Hepatocyte (in vitro differentiated cells): ENCODE results near the gene PPP1R14D.

Source experiments
- EZH2 ChIP-seq: fragments of 200-600 bp; sonication (generic); IDR thresholded peaks from 2 replicates; pipeline ENCODE4 v1.6.1; 2016; ENCODE audit warnings: antibody characterized with exemption, mild to moderate bottlenecking, borderline replicate concordance
- TF ChIP-seq, protein P1 (sequence below): fragments of 200-600 bp; sonication (generic); IDR thresholded peaks from 2 replicates; pipeline ENCODE4 v1.5.1; 2016; ENCODE audit warnings: antibody characterized with exemption, mild to moderate bottlenecking; ENCODE audit not compliant: poor library complexity

DNA sequence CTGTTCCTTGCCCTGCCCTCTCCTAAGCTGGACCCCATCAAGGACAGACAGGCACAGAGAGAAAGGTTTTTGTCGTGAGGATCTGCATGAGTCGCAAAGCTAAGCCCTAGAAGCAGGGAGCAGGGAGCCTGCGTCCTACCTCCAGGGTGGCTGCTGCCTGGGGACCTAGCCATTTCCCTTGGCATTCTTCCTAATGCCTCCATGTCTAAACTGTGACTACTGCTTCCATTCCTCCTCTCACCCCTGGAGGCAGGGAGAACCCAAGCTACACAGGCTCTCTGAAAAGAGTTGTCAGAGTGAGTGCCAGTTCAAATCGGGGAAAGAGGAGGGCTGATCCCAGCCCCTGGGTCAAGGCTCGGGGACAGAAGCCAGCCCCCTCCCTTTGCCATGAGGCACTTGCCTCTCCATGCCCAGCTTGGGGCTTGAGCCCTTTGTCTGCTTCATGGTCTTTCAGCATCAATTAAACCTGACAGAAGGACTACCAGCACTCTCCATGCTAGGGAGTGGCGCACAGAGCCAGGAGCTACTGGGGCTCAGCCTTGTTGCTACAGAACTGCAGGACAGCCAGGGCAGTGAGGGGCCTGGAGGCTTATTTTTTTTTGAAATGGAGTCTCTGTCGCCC is 62.2 kb downstream of the PPP1R14D start:
- TF ChIP-seq, protein P1, sequence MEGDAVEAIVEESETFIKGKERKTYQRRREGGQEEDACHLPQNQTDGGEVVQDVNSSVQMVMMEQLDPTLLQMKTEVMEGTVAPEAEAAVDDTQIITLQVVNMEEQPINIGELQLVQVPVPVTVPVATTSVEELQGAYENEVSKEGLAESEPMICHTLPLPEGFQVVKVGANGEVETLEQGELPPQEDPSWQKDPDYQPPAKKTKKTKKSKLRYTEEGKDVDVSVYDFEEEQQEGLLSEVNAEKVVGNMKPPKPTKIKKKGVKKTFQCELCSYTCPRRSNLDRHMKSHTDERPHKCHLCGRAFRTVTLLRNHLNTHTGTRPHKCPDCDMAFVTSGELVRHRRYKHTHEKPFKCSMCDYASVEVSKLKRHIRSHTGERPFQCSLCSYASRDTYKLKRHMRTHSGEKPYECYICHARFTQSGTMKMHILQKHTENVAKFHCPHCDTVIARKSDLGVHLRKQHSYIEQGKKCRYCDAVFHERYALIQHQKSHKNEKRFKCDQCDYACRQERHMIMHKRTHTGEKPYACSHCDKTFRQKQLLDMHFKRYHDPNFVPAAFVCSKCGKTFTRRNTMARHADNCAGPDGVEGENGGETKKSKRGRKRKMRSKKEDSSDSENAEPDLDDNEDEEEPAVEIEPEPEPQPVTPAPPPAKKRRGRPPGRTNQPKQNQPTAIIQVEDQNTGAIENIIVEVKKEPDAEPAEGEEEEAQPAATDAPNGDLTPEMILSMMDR: no peak
- no peak for TF ChIP-seq EZH2
